DMS 273 treated with DMSO at 0.1 percent for 48 hours (cell line): ENCODE results near the gene MTOR.
"Not testable (repeated sequence)": the region's sequence is repeated elsewhere in the genome, so short reads cannot be mapped to it uniquely, and the experiment has no call there.

Source experiments
- DNase-seq: peaks from one replicate; lab custom pipeline; 2025; lab: John Stamatoyannopoulos, UW

MTOR gene

GRCh38 chr1:11262171-11263049 lies at the start of gene MTOR:
MTOR (minus strand) TSS chr1:11262551; CDS start chr1:11259409, 3,142 bp downstream.
- peak; percentile 99 for DNase-seq

- DNase-seq, result no peak
Measured at GRCh38 chr1:11309385-11309784, 47.0 kb upstream of the MTOR start.

DNA sequence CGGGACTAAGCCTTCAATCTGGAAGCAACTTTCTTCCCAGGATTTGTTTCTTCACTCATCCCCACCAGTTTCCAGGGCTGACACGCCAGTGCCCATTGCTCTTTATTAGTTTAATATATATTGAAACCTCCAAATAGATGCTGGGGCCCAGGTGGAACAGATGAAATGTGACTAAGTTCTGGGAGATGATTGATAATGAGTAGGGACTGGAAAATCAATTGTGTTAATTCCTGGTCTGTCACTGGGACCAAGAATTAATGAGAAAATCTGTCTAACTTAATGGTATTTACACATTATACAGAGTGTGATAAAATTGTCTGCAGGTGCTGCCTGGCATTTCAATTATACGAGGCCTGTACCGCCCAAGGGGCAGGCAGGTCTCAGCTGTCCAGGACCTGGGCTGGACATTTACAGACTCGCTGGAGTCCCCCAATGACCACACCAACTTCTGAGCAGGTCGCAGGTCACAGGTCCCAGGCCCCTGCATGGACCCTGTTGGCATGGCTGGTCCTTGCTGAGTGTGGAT lies 46.4 kb upstream of the MTOR start:
- no peak for DNase-seq

GRCh38 chr1:11307852-11308251 lies 45.5 kb upstream of the MTOR start:
- DNase-seq, result no peak

DNA sequence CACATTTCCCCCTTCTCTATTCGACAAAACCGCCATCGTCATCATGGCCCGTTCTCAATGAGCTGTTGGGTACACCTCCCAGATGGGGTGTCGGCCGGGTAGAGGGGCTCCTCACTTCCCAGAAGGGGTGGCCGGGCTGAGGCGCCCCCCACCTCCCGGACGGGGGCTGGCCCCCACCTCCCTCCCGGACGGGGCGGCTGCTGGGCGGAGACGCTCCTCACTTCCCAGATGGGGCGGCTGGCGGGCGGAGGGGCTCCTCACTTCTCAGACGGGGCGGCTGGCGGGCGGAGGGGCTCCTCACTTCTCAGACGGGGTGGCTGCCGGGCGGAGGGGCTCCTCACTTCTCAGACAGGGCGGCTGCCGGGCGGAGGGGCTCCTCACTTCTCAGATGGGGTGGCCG lies 43.2 kb upstream of the MTOR start:
- not testable (repeated sequence) for DNase-seq

DNA sequence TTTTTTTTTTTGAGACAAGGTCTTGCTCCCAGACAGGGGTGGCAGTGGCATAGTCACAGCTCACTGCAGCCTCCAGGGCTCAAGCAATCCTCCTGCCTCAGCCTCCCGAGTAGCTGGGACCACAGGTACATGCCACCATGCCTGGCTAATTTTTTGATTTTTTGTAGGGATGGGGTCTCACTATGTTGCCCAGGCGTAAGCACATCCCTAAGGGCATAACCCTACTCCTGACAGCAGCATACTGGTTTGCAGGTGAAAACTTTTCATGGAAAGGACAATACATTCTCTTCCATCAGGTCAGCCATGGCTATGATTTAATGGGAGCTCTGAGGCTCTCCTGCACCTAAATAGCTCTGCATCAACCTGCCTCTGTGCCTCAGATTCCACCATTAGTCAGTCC lies 40.0 kb upstream of the MTOR start:
- DNase-seq, result no peak

GRCh38 chr1:11301601-11302000 lies 39.2 kb upstream of the MTOR start:
- no peak for DNase-seq

DNA sequence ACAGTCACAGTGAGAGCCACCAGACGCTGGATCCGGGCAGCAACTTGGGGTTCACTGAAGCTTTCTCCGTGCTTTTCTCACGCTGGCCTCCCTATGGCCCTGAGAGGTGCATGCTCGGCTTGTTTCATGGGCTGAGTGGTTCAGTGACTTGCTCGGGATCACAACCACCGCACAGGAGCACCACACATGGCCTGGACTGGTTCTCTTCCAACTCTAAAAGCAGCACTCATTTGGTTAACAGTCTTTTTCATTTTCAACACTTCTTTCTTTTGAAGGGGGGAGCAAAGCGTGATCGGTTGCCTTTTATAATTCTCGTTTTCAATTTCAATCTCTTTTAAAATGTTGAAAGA lies 36.8 kb upstream of the MTOR start:
- no peak for DNase-seq

- no peak for DNase-seq
Measured at GRCh38 chr1:11298390-11299224, 36.3 kb upstream of the MTOR start.

GRCh38 chr1:11297774-11298173 lies 35.4 kb upstream of the MTOR start:
- not testable (repeated sequence) for DNase-seq

DNA sequence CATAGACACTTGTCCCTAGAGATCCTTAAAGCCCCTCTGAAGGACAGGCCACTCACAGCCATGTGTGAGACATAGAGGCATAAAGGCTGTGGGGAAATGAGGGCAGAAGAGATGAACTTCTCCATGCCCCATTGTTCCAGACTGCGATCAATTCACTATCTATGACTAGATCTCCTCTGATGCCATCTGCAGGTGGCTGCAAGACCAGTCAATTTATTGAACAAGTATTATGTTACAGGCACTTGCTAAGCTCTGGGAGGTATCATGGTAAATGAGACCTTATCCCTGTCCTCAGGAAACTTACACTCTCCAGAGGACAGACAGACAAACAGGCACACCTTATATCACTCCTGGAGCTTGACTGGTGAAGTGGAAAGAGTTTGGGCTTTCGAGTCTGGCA lies 33.6 kb upstream of the MTOR start:
- DNase-seq, result no peak

GRCh38 chr1:11294951-11295350 lies 32.6 kb upstream of the MTOR start:
- DNase-seq, result no peak

GRCh38 chr1:11293856-11294255 lies 31.5 kb upstream of the MTOR start:
- no peak for DNase-seq

DNA sequence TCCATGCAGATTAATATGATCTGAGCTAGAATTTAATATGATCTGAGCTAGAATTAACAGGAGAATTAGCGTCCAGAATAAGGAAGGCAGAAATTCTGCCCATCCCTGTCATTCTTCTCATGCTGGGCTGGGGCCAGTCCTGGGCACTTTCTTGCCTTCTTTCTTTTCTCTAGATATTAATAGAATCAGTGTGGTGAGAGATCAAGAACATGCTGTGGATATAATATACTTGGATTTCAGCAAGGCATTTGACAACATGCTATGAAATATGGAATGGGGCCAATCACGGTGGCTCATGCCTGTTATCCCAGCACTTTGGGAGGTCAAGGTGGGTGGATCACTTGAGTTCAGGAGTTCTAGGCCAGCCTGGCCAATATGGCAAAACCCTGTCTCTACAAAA lies 28.7 kb upstream of the MTOR start:
- no peak for DNase-seq

DNA sequence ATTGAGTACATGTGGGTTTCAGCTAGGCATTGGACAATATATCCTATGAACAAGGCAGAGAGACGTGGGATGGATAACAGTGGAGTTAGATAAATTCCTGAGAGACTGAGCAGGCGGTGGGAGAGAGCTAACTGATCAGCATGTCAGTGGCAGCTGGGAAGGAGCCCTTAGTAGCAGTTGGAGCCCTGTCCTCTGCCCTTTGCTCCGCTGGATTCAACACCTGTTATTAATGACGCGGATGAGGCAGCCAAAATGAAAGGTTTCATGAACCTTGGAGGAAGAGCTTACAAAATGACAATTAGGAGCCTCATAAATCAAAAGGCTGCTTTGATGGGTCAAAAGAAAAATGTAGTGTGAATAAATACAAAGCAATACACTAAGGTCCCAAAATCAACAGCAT lies 26.7 kb upstream of the MTOR start:
- DNase-seq, result no peak

GRCh38 chr1:11286735-11287410 lies 24.5 kb upstream of the MTOR start:
- DNase-seq, result no peak

DNA sequence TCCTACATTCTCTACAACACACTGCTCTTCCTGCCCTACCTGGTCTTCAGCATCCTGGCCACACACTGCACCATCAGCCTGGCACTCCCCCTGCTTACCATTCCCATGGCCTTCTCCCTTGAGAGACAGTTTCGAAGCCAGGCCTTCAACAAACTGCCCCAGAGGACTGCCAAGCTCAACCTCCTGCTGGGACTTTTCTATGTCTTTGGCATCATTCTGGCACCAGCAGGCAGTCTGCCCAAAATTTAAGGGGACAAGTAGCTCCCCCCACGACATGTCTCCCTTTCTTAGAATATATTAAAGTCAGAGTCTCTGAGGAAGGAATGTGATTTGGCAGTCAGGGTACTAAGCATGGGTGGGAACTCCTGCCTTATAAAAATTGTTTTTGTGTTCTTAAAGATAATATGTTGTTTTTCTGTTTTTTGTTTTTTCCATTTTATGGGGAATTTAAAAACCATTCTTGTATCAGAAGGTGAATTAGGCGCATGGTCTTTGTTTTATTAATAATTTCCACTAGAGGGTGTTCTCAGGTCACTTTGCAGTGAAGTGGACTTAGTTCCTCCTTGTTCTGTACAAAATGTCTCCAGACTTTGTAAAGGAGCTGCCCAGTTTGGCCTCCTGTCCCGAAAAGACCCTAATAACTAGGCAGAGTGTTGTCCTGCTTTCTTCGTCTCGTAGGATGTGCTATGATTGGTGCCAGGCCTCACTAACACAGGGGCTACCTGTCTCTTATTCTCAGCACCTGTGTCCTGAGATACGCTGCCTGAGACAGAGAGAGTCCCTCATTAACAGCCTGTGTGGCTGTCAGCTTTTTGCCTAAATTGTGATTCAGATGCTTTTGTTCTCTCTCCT lies 23.8 kb upstream of the MTOR start:
- DNase-seq, result no peak

- DNase-seq, result no peak
Measured at GRCh38 chr1:11284784-11285183, 22.4 kb upstream of the MTOR start.

- DNase-seq, result no peak
Measured at GRCh38 chr1:11283151-11283550, 20.8 kb upstream of the MTOR start.

- no peak for DNase-seq
Measured at GRCh38 chr1:11281518-11282331, 19.4 kb upstream of the MTOR start.
